Liver (tissue), 9 donors: ENCODE data around the gene IRF2BP2. TPM values are rescaled to one million over a fixed set of nuclear protein-coding genes. Genes with fewer than 3 reads are reported as not detected.
A peak's percentile ranks its signal among the peaks of the same experiment; 100 is the strongest.

Experiments
- DNase-seq: peaks from one replicate; pipeline ENCODE4 v3.0.0-alpha.2; 2017; ENCODE audit warnings: low spot score
- H3K27ac ChIP-seq, 2 donors: one replicate each; pipeline ENCODE4 v1.7.0; 2013; ENCODE audit warnings: inconsistent platforms in 2 of 2, low read length in 2 of 2, control low read depth in 1 of 2, low read depth in 1 of 2, mild to moderate bottlenecking in 1 of 2
- H3K27me3 ChIP-seq, 4 donors: one replicate each; pipeline versions ENCODE4 v1.6.1 to v1.7.0; 2013; ENCODE audit warnings: low read length in 3 of 4, inconsistent platforms in 1 of 4, mild to moderate bottlenecking in 1 of 4, moderate library complexity in 1 of 4; ENCODE audit not compliant: control insufficient read depth in 4 of 4, insufficient read depth in 4 of 4
- H3K36me3 ChIP-seq, 4 donors: one replicate each; pipeline versions ENCODE4 v1.6.1 to v1.7.0; 2013; ENCODE audit warnings: low read length in 3 of 4, mild to moderate bottlenecking in 3 of 4, low read depth in 1 of 4, moderate library complexity in 1 of 4; ENCODE audit not compliant: control insufficient read depth in 4 of 4, insufficient read depth in 3 of 4
- H3K4me1 ChIP-seq, 4 donors: one replicate each; pipeline versions ENCODE4 v1.6.1 to v1.7.0; 2013; ENCODE audit warnings: low read length in 3 of 4, mild to moderate bottlenecking in 3 of 4, moderate library complexity in 1 of 4; ENCODE audit not compliant: control insufficient read depth in 4 of 4, insufficient read depth in 4 of 4
- H3K4me3 ChIP-seq, 3 donors: one replicate each; pipeline versions ENCODE4 v1.6.1 to v1.7.0; 2013; ENCODE audit warnings: low read length in 3 of 3, control low read depth in 1 of 3, low read depth in 1 of 3, mild to moderate bottlenecking in 1 of 3
- H3K9ac ChIP-seq, 2 donors: one replicate each; pipeline ENCODE4 v1.7.0; 2013; ENCODE audit warnings: low read length in 2 of 2, mild to moderate bottlenecking in 2 of 2, moderate library complexity in 2 of 2, control low read depth in 1 of 2, low read depth in 1 of 2
- H3K9me3 ChIP-seq, 4 donors: one replicate each; pipeline versions ENCODE4 v1.6.1 to v1.7.0; 2013; ENCODE audit warnings: low read length in 3 of 4; ENCODE audit not compliant: control insufficient read depth in 4 of 4
- ATF3 ChIP-seq: IDR thresholded peaks from 2 replicates; pipeline ENCODE4 v1.6.1; 2016; ENCODE audit warnings: antibody characterized with exemption
- EGR1 ChIP-seq, 2 donors: IDR thresholded peaks; 2 replicates each; pipeline ENCODE4 v1.6.1; 2016 to 2018; ENCODE audit warnings: antibody characterized with exemption in 2 of 2, low read depth in 2 of 2
- FOXA1 ChIP-seq: IDR thresholded peaks from 2 replicates; pipeline ENCODE4 v1.6.1; 2016; ENCODE audit warnings: antibody characterized with exemption
- FOXA2 ChIP-seq: IDR thresholded peaks from 2 replicates; pipeline ENCODE4 v1.6.1; 2016; ENCODE audit warnings: antibody characterized with exemption
- GABPA ChIP-seq, 2 donors: IDR thresholded peaks in 1 of 2; conservative IDR thresholded peaks in 1 of 2; 2 replicates each; pipeline ENCODE4 v1.6.1; 2016; ENCODE audit warnings: antibody characterized with exemption in 2 of 2, mild to moderate bottlenecking in 1 of 2, moderate library complexity in 1 of 2
- HNF4A ChIP-seq, 2 donors: conservative IDR thresholded peaks; 2 replicates each; pipeline ENCODE4 v1.6.1; 2016; ENCODE audit warnings: antibody characterized with exemption in 2 of 2, mild to moderate bottlenecking in 2 of 2
- HNF4G ChIP-seq: IDR thresholded peaks from 2 replicates; pipeline ENCODE4 v1.6.1; 2016; ENCODE audit warnings: antibody characterized with exemption
- JUND ChIP-seq, 2 donors: IDR thresholded peaks; 2 replicates each; pipeline ENCODE4 v1.6.1; 2016; ENCODE audit warnings: antibody characterized with exemption in 2 of 2
- MAX ChIP-seq: IDR thresholded peaks from 2 replicates; pipeline ENCODE4 v1.6.1; 2016; ENCODE audit warnings: antibody characterized with exemption
- NR2F2 ChIP-seq: IDR thresholded peaks from 2 replicates; pipeline ENCODE4 v1.6.1; 2016; ENCODE audit warnings: antibody characterized with exemption
- RAD21 ChIP-seq, 2 donors: IDR thresholded peaks; 2 replicates each; pipeline ENCODE4 v1.6.1; 2016; ENCODE audit warnings: antibody characterized with exemption in 2 of 2, mild to moderate bottlenecking in 2 of 2
- REST ChIP-seq: IDR thresholded peaks from 2 replicates; pipeline ENCODE4 v1.6.1; 2016; ENCODE audit warnings: antibody characterized with exemption, mild to moderate bottlenecking
- RXRA ChIP-seq, 2 donors: IDR thresholded peaks; 2 replicates each; pipeline ENCODE4 v1.6.1; 2017 to 2018; ENCODE audit warnings: antibody characterized with exemption in 2 of 2, mild to moderate bottlenecking in 1 of 2
- SP1 ChIP-seq: IDR thresholded peaks from 2 replicates; pipeline ENCODE4 v1.6.1; 2018; ENCODE audit warnings: antibody characterized with exemption, mild to moderate bottlenecking
- TAF1 ChIP-seq: conservative IDR thresholded peaks from 2 replicates; pipeline ENCODE4 v1.6.1; 2016; ENCODE audit warnings: antibody characterized with exemption, mild to moderate bottlenecking
- YY1 ChIP-seq: IDR thresholded peaks from 2 replicates; pipeline ENCODE4 v1.6.1; 2016; ENCODE audit warnings: antibody characterized with exemption, mild to moderate bottlenecking
- ZBTB33 ChIP-seq: IDR thresholded peaks from 2 replicates; pipeline ENCODE4 v1.6.1; 2016; ENCODE audit warnings: antibody characterized with exemption
- WGBS: extraction: QIAGEN DNeasy Blood & Tissue Kit; methylation state at CpG from one replicate; pipeline ENCODE4 v1.1.7; 2013; 5-methylcytosine and 5-hydroxymethylcytosine counted together
- polyA plus RNA-seq, 2 donors: library from polyadenylated mRNA; stranded (reverse) in 1 of 2; unstranded in 1 of 2; fragments of 200-250 nt in 1 of 2; fragments of >200 nt in 1 of 2; fragmentation: Nextera tagmentation in 1 of 2; extraction: Ambion mirVana in 1 of 2; gene quantifications; one replicate each; pipeline versions ENCODE4 v1.2.1 to v1.2.3, GENCODE V29; 2013 to 2015
- total RNA-seq, 2 donors: library from RNA; depleted of rRNA; stranded (reverse); fragments of >200 nt; gene quantifications; one replicate each; pipeline ENCODE4 v1.2.3, GENCODE V29; 2014
- donor health status: healthy.
- donor health status: healthy.
- donor health status: healthy.
- donor health status: healthy.
- donor health status: healthy.

Gene IRF2BP2
- total and polyA plus RNA-seq, 4 donors = 22.2 to 48.2 (median 35.4) TPM

- peaks cover 0 to 2% (median 1%) of the 10 kb centered on the region in 4 donors for H3K4me1 ChIP-seq
- H3K27me3 ChIP-seq = no peaks in the 10 kb centered on the region
- 96% methylated on average over 6 of the region's 6 CpGs for WGBS
- H3K4me3 ChIP-seq = no peak overlapping the region
- no peak for DNase-seq
- TF ChIP-seq JUND (IDR thresholded peaks at IDR 0.05) (no peak), RXRA (IDR thresholded peaks at IDR 0.05) (no peak)
- H3K36me3 ChIP-seq = no peaks in the 10 kb centered on the region
- H3K9me3 ChIP-seq = no peaks in the 10 kb centered on the region
- H3K9ac ChIP-seq = no peak overlapping the region
- no peak overlapping the region for H3K27ac ChIP-seq
Observed at GRCh38 chr1:234633246-234634003, 23.4 kb upstream of the IRF2BP2 start.

GRCh38 chr1:234632225-234632624, 22.2 kb upstream of the IRF2BP2 start:
- no peaks in the 10 kb centered on the region for H3K9me3 ChIP-seq
- H3K36me3 ChIP-seq = no peaks in the 10 kb centered on the region
- no peaks in the 10 kb centered on the region for H3K4me1 ChIP-seq
- H3K27me3 ChIP-seq = no peaks in the 10 kb centered on the region
- H3K4me3 ChIP-seq = no peak overlapping the region
- H3K27ac ChIP-seq = no peak overlapping the region
- H3K9ac ChIP-seq = no peak overlapping the region
- DNase-seq = no peak
- no peak for TF ChIP-seq TAF1
- no peak for TF ChIP-seq FOXA1
- no peak for TF ChIP-seq HNF4A (conservative IDR thresholded peaks at IDR 0.05)
- TF ChIP-seq SP1 = no peak

GRCh38 chr1:234631721-234632125, 21.7 kb upstream of the IRF2BP2 start:
- Histone ChIP-seq H3K27me3 (no peaks in the 10 kb centered on the region), H3K36me3 (no peaks in the 10 kb centered on the region), H3K9ac (no peak overlapping the region), H3K4me1 (no peaks in the 10 kb centered on the region), H3K4me3 (no peak overlapping the region), H3K9me3 (no peaks in the 10 kb centered on the region), H3K27ac (no peak overlapping the region)
- TF ChIP-seq JUND (IDR thresholded peaks at IDR 0.05) = peak in 1 of 2 donors; percentile 13
- TF ChIP-seq YY1 = no peak
- WGBS = 69% methylated on average over 1 of the region's 1 CpG
- DNase-seq = no peak

GRCh38 chr1:234629026-234629425, 19.0 kb upstream of the IRF2BP2 start:
- WGBS = 94% methylated on average over 4 of the region's 4 CpGs
- Histone ChIP-seq H3K27ac (no peak overlapping the region), H3K9me3 (no peaks in the 10 kb centered on the region), H3K4me1 (peaks cover under 1 to 3% (median 2%) of the 10 kb centered on the region in 4 donors), H3K4me3 (no peak overlapping the region), H3K27me3 (no peaks in the 10 kb centered on the region), H3K9ac (no peak overlapping the region), H3K36me3 (no peaks in the 10 kb centered on the region)
- DNase-seq = no peak
- TF ChIP-seq HNF4G (no peak), HNF4A (conservative IDR thresholded peaks at IDR 0.05) (no peak), REST (no peak), JUND (IDR thresholded peaks at IDR 0.05) (no peak), MAX (no peak), NR2F2 (no peak), ZBTB33 (no peak), RXRA (IDR thresholded peaks at IDR 0.05) (no peak), FOXA2 (no peak), GABPA (IDR thresholded peaks at IDR 0.05 in 1 of 2, conservative IDR thresholded peaks at IDR 0.05 in 1 of 2) (no peak), YY1 (no peak), RAD21 (IDR thresholded peaks at IDR 0.05) (no peak), EGR1 (IDR thresholded peaks at IDR 0.05; ENCODE audit: low read depth in 2 of 2) (no peak), ATF3 (no peak), TAF1 (no peak), FOXA1 (no peak)
